Measurements from ENCODE around the gene KRT40.
"Not testable (repeated sequence)": the region's sequence is repeated elsewhere in the genome, so short reads cannot be mapped to it uniquely, and the experiment has no call there.

The KRT40 gene

DNA sequence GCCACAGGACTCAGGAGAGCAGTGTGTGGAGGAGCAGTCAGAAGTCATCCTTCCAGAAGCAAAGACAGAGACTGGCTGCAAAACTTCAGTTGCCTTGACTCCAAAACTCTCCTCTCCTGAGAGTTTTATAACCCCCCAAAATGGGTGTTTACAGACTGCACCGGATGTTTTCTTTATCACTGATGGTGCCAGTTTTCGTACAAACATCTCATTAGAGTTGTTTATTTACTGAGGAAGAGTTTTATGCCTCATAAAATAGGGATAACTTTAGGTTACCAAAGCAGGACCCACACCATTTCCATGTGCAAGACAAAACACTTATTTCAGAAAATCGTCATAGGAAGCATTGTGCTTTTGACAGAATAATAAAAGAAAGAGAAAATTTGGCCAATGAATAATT is at the start of gene KRT40:
Gene KRT40, minus strand, starts transcription at position 101 of the 400 bp plus-strand sequence. Its CDS starts 53 bp downstream, at position 48.
- DNase-seq, result no peak

GRCh38 chr17:41029633-41030245 is 45.6 kb upstream of the KRT40 start, which contains the start of gene KRTAP1-4:
TSS of gene KRTAP1-4 (minus strand) at chr17:41030195. CDS start at chr17:41030078, 117 bp downstream.
- DNase-seq, result no peak

GRCh38 chr17:41026715-41027471 is 42.8 kb upstream of the KRT40 start, which contains the start of gene KRTAP1-5:
TSS of gene KRTAP1-5 (minus strand) at chr17:41027208. CDS start at chr17:41027155, 53 bp downstream.
- no peak for DNase-seq

- DNase-seq, result no peak
Observed at GRCh38 chr17:41024697-41025096, 40.6 kb upstream of the KRT40 start.

DNA sequence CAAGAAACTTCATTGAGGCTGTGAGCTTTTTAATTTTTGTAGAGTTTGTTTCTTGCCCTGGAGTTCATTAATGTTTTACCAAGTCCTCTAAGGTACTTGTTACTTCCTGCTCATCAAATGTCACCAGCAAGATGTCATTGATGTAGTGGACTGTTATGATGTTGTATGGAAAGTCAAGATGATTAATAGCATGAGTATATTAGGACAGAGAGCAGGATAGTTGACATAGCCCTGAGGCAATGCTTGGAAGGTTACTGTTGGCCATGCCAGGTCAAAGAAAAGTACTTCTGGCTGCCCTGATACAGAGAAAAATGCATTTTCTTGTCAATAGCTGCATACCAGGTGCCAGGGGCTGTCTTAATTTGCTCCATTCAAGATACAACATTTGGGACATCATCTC is 36.2 kb upstream of the KRT40 start:
- DNase-seq, result no peak

GRCh38 chr17:41019415-41019814 is 35.3 kb upstream of the KRT40 start:
- DNase-seq, result no peak

- no peak for DNase-seq
Observed at GRCh38 chr17:41018541-41018940, 34.4 kb upstream of the KRT40 start.

- no peak for DNase-seq
Observed at GRCh38 chr17:41016578-41017215, 32.6 kb upstream of the KRT40 start.

DNA sequence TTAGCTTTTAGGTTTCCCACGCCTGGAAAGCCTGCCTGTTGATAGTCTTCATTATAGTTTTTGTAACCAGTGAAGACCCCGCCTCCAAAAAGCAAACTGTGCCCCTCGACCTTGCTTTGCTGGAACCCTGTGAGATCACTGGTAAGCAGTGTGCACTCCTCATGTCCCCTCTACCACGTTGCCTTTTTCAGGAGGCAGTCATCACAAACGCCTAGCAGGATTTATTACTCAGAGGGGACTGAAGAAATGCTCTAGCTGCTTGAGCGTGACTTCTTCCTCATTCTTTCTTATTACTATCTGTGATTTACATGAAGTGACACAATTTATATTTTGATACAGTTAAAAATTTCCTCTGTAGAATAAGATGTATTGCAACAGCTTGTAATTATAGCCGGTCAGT is 31.3 kb upstream of the KRT40 start:
- DNase-seq, result no peak

GRCh38 chr17:41013606-41014005 is 29.5 kb upstream of the KRT40 start:
- no peak for DNase-seq

DNA sequence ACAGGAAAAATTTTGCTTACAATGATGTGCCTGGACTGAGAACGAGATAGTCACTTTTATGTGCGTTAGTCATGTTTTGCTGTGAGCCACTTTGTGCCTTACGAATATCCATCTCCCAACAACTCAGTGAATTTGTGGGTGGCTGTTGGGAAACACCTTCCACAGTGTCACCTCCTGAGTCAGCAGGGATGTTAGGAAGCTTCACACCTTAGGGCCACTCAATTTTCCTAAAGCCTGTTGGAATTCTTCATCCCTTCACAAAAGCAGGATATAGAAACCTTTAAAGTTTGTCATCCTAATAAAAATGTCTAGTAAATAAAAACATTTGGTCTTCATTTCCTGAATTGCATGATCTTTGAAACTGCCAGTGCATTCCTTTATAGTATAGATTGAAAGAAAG is 29.1 kb upstream of the KRT40 start:
- DNase-seq, result no peak

DNA sequence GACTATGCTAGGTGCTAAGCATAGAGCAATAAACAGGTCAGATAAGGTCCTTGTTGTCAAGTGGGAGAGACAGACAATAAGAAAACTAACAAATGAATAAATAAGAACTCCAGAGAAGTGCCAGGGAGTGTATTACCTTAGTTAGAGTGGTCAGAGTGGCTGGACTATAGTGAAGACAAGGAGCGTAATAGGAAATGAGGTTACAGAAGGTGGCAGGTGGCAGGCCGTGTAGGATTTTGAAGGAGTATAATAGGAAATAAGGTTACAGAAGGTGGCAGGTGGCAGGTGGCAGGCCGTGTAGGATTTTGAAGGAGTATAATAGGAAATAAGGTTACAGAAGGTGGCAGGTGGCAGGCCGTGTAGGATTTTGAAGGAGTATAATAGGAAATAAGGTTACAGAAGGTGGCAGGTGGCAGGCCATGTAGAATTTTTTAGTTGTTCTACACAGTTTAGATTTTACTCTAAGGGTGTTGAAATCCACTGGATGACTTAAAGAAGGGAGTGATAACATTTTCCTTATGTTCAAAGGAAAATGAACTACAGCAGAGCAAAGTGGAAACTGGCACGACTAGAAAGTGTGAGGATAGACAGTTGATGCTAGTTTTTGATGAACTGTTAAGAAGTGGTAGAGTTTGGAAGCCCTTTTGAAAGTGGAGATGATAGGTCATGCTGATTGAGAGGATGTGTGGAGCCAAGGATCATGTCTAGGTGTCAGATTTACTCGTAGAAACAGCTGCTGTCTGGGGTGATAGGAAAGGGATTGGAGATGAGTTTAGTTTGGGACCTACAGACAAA is 28.4 kb upstream of the KRT40 start:
- no peak for DNase-seq

DNA sequence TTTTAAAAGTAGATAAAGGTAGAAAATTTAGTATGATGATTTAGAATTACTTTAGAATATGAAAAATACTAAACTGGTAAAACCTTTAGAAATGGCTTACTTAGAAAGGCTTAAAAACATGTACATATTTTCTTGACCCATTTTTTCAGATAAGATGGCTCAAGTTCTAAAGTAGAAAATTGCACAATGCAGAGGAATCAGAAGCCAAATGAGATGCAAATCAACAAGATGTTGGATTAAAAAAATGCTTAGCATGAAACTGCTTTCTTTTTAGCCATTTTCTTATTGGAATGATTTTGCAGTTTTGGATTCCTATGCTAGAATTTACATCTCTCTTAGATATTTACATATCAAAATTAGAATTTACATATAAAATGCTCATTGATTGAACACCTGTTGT is 26.3 kb upstream of the KRT40 start:
- DNase-seq, result no peak

DNA sequence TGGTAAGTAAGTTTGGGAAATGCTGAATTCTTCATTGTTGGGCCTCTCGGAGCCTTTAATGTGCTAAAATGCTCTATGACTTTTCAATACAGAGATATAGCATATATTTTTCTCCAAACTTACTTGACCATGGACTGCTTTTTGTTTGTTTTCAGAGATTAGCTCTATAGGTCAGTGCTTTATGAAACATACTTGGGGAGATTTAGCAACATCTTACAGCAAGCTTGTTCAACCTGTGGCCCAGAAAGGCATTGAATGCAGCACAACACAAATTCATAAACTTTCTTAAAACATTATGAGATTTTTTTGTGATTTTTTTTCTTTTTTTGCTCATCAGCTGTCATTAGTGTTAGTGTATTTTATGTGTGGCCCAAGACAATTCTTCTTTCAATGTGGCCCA is 25.8 kb upstream of the KRT40 start:
- DNase-seq, result no peak

- no peak for DNase-seq
Observed at GRCh38 chr17:41009301-41009760, 25.2 kb upstream of the KRT40 start.

DNA sequence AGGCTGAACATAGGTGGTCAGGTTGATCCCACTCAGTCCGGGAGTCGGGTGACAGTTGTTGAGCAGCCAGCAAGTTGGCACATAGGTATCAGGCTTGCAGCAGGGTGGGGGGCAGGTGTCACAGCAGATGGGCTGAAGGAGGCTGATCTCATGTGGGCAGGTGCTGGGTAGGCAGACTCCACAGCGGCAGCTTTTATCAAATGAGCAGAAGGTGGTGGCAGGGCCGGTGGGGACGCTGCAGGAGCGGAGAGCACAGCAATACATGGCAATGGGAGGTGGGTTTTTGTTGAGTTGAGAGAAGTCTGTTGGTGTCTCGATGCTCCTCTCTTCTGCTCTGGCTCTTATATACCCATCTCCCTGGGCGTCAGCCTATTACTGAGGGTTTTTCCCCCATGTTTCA is 24.7 kb upstream of the KRT40 start, which contains the start of gene KRTAP3-1:
Gene KRTAP3-1, minus strand, starts transcription at position 318 of the 400 bp plus-strand sequence. Its CDS starts 54 bp downstream, at position 264.
- DNase-seq, result no peak

DNA sequence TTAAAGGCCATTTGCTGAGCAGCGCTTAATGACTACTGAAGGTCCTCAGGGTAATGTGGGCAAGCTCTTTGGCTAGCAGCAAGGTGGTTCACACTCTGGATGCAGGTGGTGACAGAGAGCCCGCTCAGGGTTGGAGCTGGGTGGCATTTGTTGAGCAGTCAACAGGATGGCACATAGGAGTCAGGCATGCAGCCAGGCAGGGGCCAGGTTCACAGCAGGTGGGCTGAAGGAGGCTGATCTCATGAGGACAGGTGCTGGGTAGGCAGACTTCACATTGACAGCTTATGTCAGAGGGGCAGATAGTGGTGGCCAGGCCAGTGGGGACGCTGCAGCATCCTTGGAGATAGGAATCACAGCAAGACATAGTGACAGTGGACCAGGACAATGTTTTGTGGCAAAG is 20.3 kb upstream of the KRT40 start:
- no peak for DNase-seq

GRCh38 chr17:41003926-41004325 is 19.8 kb upstream of the KRT40 start:
- no peak for DNase-seq

DNA sequence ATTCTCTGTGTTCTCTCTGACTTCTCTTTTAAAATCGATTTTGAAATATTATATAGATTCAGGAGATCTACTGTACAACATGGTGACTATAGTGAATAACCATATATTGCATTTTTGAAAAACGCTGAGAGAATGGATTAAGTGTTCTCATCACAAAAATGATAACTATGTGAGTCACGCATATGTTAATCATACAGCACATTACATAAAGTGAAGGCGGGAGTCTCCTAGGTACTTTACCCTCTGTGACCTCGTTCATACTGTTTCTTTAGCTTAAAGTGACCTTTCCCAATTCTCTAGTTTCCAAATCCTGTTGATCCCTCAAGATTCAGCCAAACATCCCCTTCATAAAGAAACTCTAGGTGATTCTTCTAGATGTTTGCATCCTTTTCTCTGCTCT is 18.7 kb upstream of the KRT40 start:
- DNase-seq, result no peak

- no peak for DNase-seq
Observed at GRCh38 chr17:41001795-41002194, 17.7 kb upstream of the KRT40 start.

DNA sequence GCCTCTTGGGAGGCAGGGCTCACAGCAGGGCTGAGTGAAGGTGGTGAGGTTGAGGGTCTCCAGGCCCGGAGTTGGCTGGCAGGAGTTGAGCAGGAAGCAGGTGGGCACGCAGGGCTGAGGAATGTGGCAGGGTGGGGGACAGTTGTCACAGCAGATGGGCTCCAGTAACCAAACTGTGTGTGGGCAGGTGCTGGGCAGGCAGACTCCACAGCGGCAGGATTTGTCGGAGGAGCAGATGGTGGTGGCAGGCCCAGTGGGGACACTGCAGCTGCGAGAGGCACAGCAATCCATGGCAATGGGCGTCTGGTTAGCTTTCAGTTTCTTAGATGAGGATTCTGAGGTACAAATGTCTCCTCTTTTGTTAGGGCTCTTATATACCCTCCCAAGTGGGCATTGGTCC is 15.4 kb upstream of the KRT40 start, which contains the start of gene KRTAP3-2:
Gene KRTAP3-2, minus strand, starts transcription at position 344 of the 400 bp plus-strand sequence. Its CDS starts 53 bp downstream, at position 291.
- DNase-seq, result not testable (repeated sequence)

- DNase-seq, result no peak
Observed at GRCh38 chr17:40997361-40997760, 13.2 kb upstream of the KRT40 start.

- DNase-seq, result no peak
Observed at GRCh38 chr17:40996829-40997228, 12.7 kb upstream of the KRT40 start.

All from GF-D8 (cell line).